Adrenal gland (tissue), 5 donors: ENCODE results near the gene ME2.

ENCODE experiments used
- POLR2A ChIP-seq, 2 donors: fragments of 450-650 bp; IDR thresholded peaks; one replicate each; pipeline ENCODE4 v1.6.1; 2017; ENCODE audit warnings: antibody characterized with exemption in 2 of 2, mild to moderate bottlenecking in 2 of 2, moderate library complexity in 1 of 2
- TF ChIP-seq, protein P1 (sequence below), 6 experiments: fragments of 450-650 bp in 4 of 6; fragments of 200-600 bp in 2 of 6; sonication (generic) in 1 of 6; IDR thresholded peaks; 1 replicate in 5 of 6; 2 replicates in 1 of 6; pipeline versions ENCODE4 v1.5.1 to v1.8.0; 2016 to 2021; ENCODE audit warnings: antibody characterized with exemption in 6 of 6, mild to moderate bottlenecking in 2 of 6, moderate library complexity in 1 of 6
- donor health status: DM: no; HTN: no; CAD: no.

DNA sequence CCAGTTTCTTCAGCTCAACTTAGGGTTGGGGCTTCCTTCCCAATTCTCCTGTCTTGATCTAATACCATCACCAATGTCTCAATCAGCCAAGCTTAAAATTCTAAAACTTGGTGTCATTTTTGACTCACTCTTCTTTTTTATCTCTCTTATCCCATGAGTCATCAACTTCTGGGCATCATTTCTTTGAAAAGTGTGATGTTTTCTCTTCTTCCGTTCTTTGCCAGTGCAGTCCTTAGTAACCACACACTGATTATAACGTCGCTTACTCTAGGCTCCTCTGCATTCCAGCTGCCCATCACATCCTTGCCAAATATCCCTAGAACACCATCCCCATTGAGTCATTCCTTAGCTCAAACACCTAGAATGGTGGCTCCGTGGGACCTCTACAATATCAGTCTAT, 31.7 kb upstream of the ME2 start:
- TF ChIP-seq, protein P1, sequence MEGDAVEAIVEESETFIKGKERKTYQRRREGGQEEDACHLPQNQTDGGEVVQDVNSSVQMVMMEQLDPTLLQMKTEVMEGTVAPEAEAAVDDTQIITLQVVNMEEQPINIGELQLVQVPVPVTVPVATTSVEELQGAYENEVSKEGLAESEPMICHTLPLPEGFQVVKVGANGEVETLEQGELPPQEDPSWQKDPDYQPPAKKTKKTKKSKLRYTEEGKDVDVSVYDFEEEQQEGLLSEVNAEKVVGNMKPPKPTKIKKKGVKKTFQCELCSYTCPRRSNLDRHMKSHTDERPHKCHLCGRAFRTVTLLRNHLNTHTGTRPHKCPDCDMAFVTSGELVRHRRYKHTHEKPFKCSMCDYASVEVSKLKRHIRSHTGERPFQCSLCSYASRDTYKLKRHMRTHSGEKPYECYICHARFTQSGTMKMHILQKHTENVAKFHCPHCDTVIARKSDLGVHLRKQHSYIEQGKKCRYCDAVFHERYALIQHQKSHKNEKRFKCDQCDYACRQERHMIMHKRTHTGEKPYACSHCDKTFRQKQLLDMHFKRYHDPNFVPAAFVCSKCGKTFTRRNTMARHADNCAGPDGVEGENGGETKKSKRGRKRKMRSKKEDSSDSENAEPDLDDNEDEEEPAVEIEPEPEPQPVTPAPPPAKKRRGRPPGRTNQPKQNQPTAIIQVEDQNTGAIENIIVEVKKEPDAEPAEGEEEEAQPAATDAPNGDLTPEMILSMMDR (IDR thresholded peaks at IDR 0.05) = no peak
- no peak for TF ChIP-seq POLR2A (IDR thresholded peaks at IDR 0.05)
